IMR-90 (cell line): ENCODE data around the gene IQSEC3. TPM values are rescaled to one million over a fixed set of nuclear protein-coding genes. Genes with fewer than 3 reads are reported as not detected.

Experiments
- ATAC-seq: fragments of 200-7000 bp; cut with Tn5 transposase; 2 replicates; pipeline ENCODE4 v1.9.1; 2020; ENCODE audit warnings: low read depth, mild to moderate bottlenecking, moderate library complexity
- BruUV-seq: library from RNA; stranded (reverse); fragments of 400-500 nt; replicated peaks from 2 replicates; lab custom pipeline; 2021; lab: Mats Ljungman, UMichigan
- CTCF ChIA-PET: fragments of 300-600 bp; formaldehyde crosslinking; extraction: SDS; loops from one replicate; lab custom pipeline; 2021; ENCODE audit warnings: antibody characterized with exemption; lab: Yijun Ruan, JAX
- POLR2A ChIA-PET: fragments of 300-600 bp; sonication (Branson Sonifier 250); formaldehyde crosslinking; loops from one replicate; lab custom pipeline; 2022; ENCODE audit warnings: antibody characterized with exemption; ENCODE audit not compliant: unreplicated experiment; lab: Charles Lee
- DNase-seq: peaks from one replicate; pipeline ENCODE4 v3.0.0; 2013
- H2AFZ ChIP-seq: replicated peaks from 2 replicates; pipeline ENCODE3; 2013; ENCODE audit warnings: low read length, mild to moderate bottlenecking; ENCODE audit not compliant: poor library complexity
- H2AK5ac ChIP-seq: 2 replicates; pipeline ENCODE4 v1.6.1; 2013; ENCODE audit warnings: low read depth, low read length, inconsistent platforms
- H2AK9ac ChIP-seq: replicated peaks from 2 replicates; pipeline ENCODE3; 2013; ENCODE audit warnings: mild to moderate bottlenecking, low read depth, low read length, moderate library complexity; ENCODE audit not compliant: poor library complexity
- H2BK120ac ChIP-seq: 2 replicates; pipeline ENCODE4 v1.6.1; 2013; ENCODE audit warnings: low read depth, low read length, inconsistent platforms
- H2BK15ac ChIP-seq: 3 replicates; pipeline ENCODE4 v1.6.1; 2013; ENCODE audit warnings: low read depth, low read length, inconsistent platforms
- H2BK20ac ChIP-seq: 2 replicates; pipeline ENCODE4 v1.6.1; 2013; ENCODE audit warnings: low read depth, mild to moderate bottlenecking, inconsistent platforms, low read length, moderate library complexity
- H2BK5ac ChIP-seq: 2 replicates; pipeline ENCODE4 v1.6.1; 2013; ENCODE audit warnings: mild to moderate bottlenecking, low read depth, low read length, inconsistent platforms; ENCODE audit not compliant: poor library complexity, severe bottlenecking
- H3K14ac ChIP-seq: replicated peaks from 2 replicates; pipeline ENCODE4 v1.6.1; 2013; ENCODE audit warnings: low read depth, low read length, inconsistent platforms
- H3K18ac ChIP-seq: 2 replicates; pipeline ENCODE4 v1.6.1; 2013; ENCODE audit warnings: low read depth, low read length, control low read depth
- H3K23ac ChIP-seq: 2 replicates; pipeline ENCODE4 v1.6.1; 2013; ENCODE audit warnings: low read depth, low read length, inconsistent platforms
- H3K27ac ChIP-seq: 2 replicates; pipeline ENCODE4 v1.5.1; 2013; ENCODE audit warnings: mild to moderate bottlenecking, control low read depth, low read length; ENCODE audit not compliant: insufficient read depth
- H3K27me3 ChIP-seq: 2 replicates; pipeline ENCODE4 v1.6.1; 2013; ENCODE audit warnings: low read length; ENCODE audit not compliant: control insufficient read depth, insufficient read depth
- H3K36me3 ChIP-seq: 2 replicates; pipeline ENCODE4 v1.6.1; 2013; ENCODE audit warnings: low read length, mixed read lengths; ENCODE audit not compliant: control insufficient read depth, insufficient read depth
- H3K4ac ChIP-seq: 2 replicates; pipeline ENCODE4 v1.6.1; 2013; ENCODE audit warnings: low read depth, low read length, inconsistent platforms
- H3K4me1 ChIP-seq: 2 replicates; pipeline ENCODE4 v1.6.1; 2013; ENCODE audit warnings: low read length, mixed read lengths; ENCODE audit not compliant: control insufficient read depth, insufficient read depth
- H3K4me2 ChIP-seq: 2 replicates; pipeline ENCODE4 v1.6.1; 2013; ENCODE audit warnings: low read depth, mild to moderate bottlenecking, control low read depth, low read length, moderate library complexity
- H3K4me3 ChIP-seq: 2 replicates; pipeline ENCODE4 v1.5.1; 2013; ENCODE audit warnings: low read depth, mild to moderate bottlenecking, control low read depth, low read length, moderate library complexity; ENCODE audit not compliant: insufficient read depth
- H3K56ac ChIP-seq: 2 replicates; pipeline ENCODE4 v1.6.1; 2013; ENCODE audit warnings: low read length, inconsistent platforms; ENCODE audit not compliant: insufficient read depth; ENCODE audit errors: extremely low read depth
- H3K79me1 ChIP-seq, 2 experiments: 2 replicates each; pipeline ENCODE4 v1.6.1; 2013; ENCODE audit warnings: low read length in 2 of 2, inconsistent platforms in 1 of 2, low read depth in 1 of 2
- H3K9ac ChIP-seq: 2 replicates; pipeline ENCODE4 v1.6.1; 2013; ENCODE audit warnings: low read depth, low read length, control low read depth
- H3K9me1 ChIP-seq: 2 replicates; pipeline ENCODE4 v1.6.1; 2013; ENCODE audit warnings: low read length, inconsistent platforms; ENCODE audit not compliant: insufficient read depth
- H3K9me3 ChIP-seq: 2 replicates; pipeline ENCODE4 v1.6.1; 2013; ENCODE audit warnings: low read length; ENCODE audit not compliant: control insufficient read depth, insufficient read depth
- H4K20me1 ChIP-seq: 2 replicates; pipeline ENCODE4 v1.6.1; 2013; ENCODE audit warnings: low read length, inconsistent platforms; ENCODE audit not compliant: insufficient read depth
- H4K5ac ChIP-seq: 2 replicates; pipeline ENCODE4 v1.6.1; 2013; ENCODE audit warnings: mild to moderate bottlenecking, low read depth, low read length, control low read depth
- H4K8ac ChIP-seq, 2 experiments: 2 replicates each; pipeline ENCODE4 v1.6.1; 2013; ENCODE audit warnings: low read depth in 2 of 2, low read length in 2 of 2, control low read depth in 1 of 2, inconsistent platforms in 1 of 2
- H4K91ac ChIP-seq: 2 replicates; pipeline ENCODE4 v1.6.1; 2013; ENCODE audit warnings: low read depth, low read length, inconsistent platforms; ENCODE audit not compliant: insufficient read depth
- BHLHE40 ChIP-seq: fragments of 150-350 bp; IDR thresholded peaks from 2 replicates; pipeline ENCODE4 v1.6.1; 2016; ENCODE audit warnings: mild to moderate bottlenecking, low read depth, low read length
- CEBPB ChIP-seq: IDR thresholded peaks from 2 replicates; pipeline ENCODE4 v1.6.1; 2012; ENCODE audit warnings: low read depth, low read length, improper control_type of control experiment
- CHD1 ChIP-seq: IDR thresholded peaks from 2 replicates; pipeline ENCODE4 v1.6.1; 2012; ENCODE audit warnings: low read depth, low read length, improper control_type of control experiment
- CTCF ChIP-seq: conservative IDR thresholded peaks from 2 replicates; pipeline ENCODE4 v1.5.1; 2012; ENCODE audit warnings: mild to moderate bottlenecking, low read depth, low read length, improper control_type of control experiment
- ELK1 ChIP-seq: fragments of 150-350 bp; IDR thresholded peaks from 2 replicates; pipeline ENCODE4 v1.6.1; 2016; ENCODE audit warnings: low read depth, mild to moderate bottlenecking, low read length, moderate library complexity, borderline replicate concordance
- FOS ChIP-seq: fragments of 150-350 bp; IDR thresholded peaks from 2 replicates; pipeline ENCODE4 v1.6.1; 2016; ENCODE audit warnings: low read depth, low read length
- MAFK ChIP-seq: IDR thresholded peaks from 2 replicates; pipeline ENCODE4 v1.6.1; 2012; ENCODE audit warnings: low read depth, low read length, improper control_type of control experiment
- MAZ ChIP-seq: IDR thresholded peaks from 2 replicates; pipeline ENCODE4 v1.6.1; 2012; ENCODE audit warnings: low read depth, mild to moderate bottlenecking, low read length, improper control_type of control experiment, moderate library complexity, borderline replicate concordance
- MXI1 ChIP-seq: IDR thresholded peaks from 2 replicates; pipeline ENCODE4 v1.6.1; 2012; ENCODE audit warnings: low read depth, mild to moderate bottlenecking, low read length, moderate library complexity, borderline replicate concordance
- NFE2L2 ChIP-seq: fragments of 150-350 bp; IDR thresholded peaks from 2 replicates; pipeline ENCODE4 v1.6.1; 2016; ENCODE audit warnings: low read depth, mild to moderate bottlenecking, low read length
- POLR2A ChIP-seq: IDR thresholded peaks from 2 replicates; pipeline ENCODE4 v1.6.1; 2012; ENCODE audit warnings: mild to moderate bottlenecking, low read depth, low read length
- RAD21 ChIP-seq: IDR thresholded peaks from 2 replicates; pipeline ENCODE4 v1.6.1; 2012; ENCODE audit warnings: low read length, improper control_type of control experiment
- RCOR1 ChIP-seq: IDR thresholded peaks from 2 replicates; pipeline ENCODE4 v1.6.1; 2012; ENCODE audit warnings: mild to moderate bottlenecking, low read length, improper control_type of control experiment; ENCODE audit not compliant: insufficient replicate concordance
- RFX5 ChIP-seq: IDR thresholded peaks from 2 replicates; pipeline ENCODE4 v1.8.0; 2012; ENCODE audit warnings: low read depth, mild to moderate bottlenecking, low read length, moderate library complexity
- SMC3 ChIP-seq: fragments of 150-350 bp; IDR thresholded peaks from 2 replicates; pipeline ENCODE4 v1.6.1; 2016; ENCODE audit warnings: low read depth, mild to moderate bottlenecking, antibody characterized with exemption, low read length, moderate library complexity
- WGBS, 2 experiments: methylation state at CpG; one replicate each; pipeline versions ENCODE4 v1.1.5 to v1.1.7; 2013; ENCODE audit warnings: missing lambda C conversion rate in 2 of 2; ENCODE audit not compliant: insufficient read length in 1 of 2; ENCODE audit errors: extremely low coverage in 2 of 2; 5-methylcytosine and 5-hydroxymethylcytosine counted together
- dilution Hi-C: fragments of 300-500 bp; cut with HindIII; formaldehyde crosslinking; loops from one replicate; pipeline ENCODE4 v1.14.3; 2018; ENCODE audit warnings: low sequenced_read_pairs; ENCODE audit not compliant: unreplicated experiment
- in situ Hi-C: fragments of 300-500 bp; cut with MboI; formaldehyde crosslinking; loops from 3 replicates; pipeline ENCODE4 v1.14.3; 2019; ENCODE audit warnings: low sequenced_read_pairs, inconsistent platforms, mixed read lengths
- intact Hi-C: fragments of 100-400 bp; cut with micrococcal nuclease; formaldehyde crosslinking; loops from 2 replicates; pipeline ENCODE4 v1.10.0; 2022
- polyA plus RNA-seq, 3 experiments: library from polyadenylated mRNA; depleted of rRNA; stranded (reverse); fragments of >200 nt; gene quantifications; 2 replicates each; pipeline ENCODE4 v1.2.3, GENCODE V29; 2012; ENCODE audit warnings: low replicate concordance in 1 of 3
- total RNA-seq: library from RNA; depleted of rRNA; stranded (reverse); fragments of >200 nt; gene quantifications from 2 replicates; pipeline ENCODE4 v1.2.3, GENCODE V29; 2012

IQSEC3 gene
- total and polyA plus RNA-seq, 2 of the 4 experiments (the other 2 are of a cell fraction) = 0.10 TPM; not detected in 1

- dilution Hi-C loops = no loop called here
- H3K4me2 ChIP-seq = no peak overlapping the region
- no peak overlapping the region for H3K27ac ChIP-seq
- in situ Hi-C loops = no loop called here
- no peak overlapping the region for H3K56ac ChIP-seq
- POLR2A ChIA-PET = no interaction called here
- 68% methylated on average over 8 of the region's 9 CpGs; no CpG with 5 or more reads in 1 of the 2 experiments for WGBS, 2 experiments
- no peak overlapping the region for H4K91ac ChIP-seq
- no peak overlapping the region for H3K4ac ChIP-seq
- no peak overlapping the region for H2BK120ac ChIP-seq
- no peak overlapping the region for H3K18ac ChIP-seq
- TF ChIP-seq MAZ (no peak), CTCF (no peak), RAD21 (no peak), NFE2L2 (no peak), FOS (no peak), CHD1 (no peak), RCOR1 (no peak), RFX5 (no peak), BHLHE40 (no peak), MAFK (no peak), CEBPB (no peak), MXI1 (no peak), POLR2A (no peak), ELK1 (no peak), SMC3 (no peak)
- H3K9me3 ChIP-seq = no peaks in the 10 kb centered on the region; the same call in none of the 2 replicates
- no peaks in the 10 kb centered on the region for H3K79me1 ChIP-seq
- no peaks in the 10 kb centered on the region for H3K36me3 ChIP-seq
- no peak overlapping the region for H3K4me3 ChIP-seq
- no peaks in the 10 kb centered on the region for H3K9me1 ChIP-seq
- H2AK5ac ChIP-seq = no peak overlapping the region
- H4K20me1 ChIP-seq = no peaks in the 10 kb centered on the region
- no peak for DNase-seq
- no peak overlapping the region for H2AK9ac ChIP-seq
- no peak overlapping the region for H4K8ac ChIP-seq
- H4K5ac ChIP-seq = no peak overlapping the region
- H3K4me1 ChIP-seq = no peaks in the 10 kb centered on the region
- H2BK15ac ChIP-seq = no peak overlapping the region
- CTCF ChIA-PET = no interaction called here
- H3K23ac ChIP-seq = no peak overlapping the region
- no peak overlapping the region for H3K9ac ChIP-seq
- intact Hi-C loops = no loop called here
- peaks cover 55% of the 10 kb centered on the region for H3K27me3 ChIP-seq
- H2BK20ac ChIP-seq = no peak overlapping the region
- ATAC-seq = no peak
- H3K14ac ChIP-seq = no peak overlapping the region
- no peak overlapping the region for H2AFZ ChIP-seq
- BruUV-seq = no TSS peak
- H2BK5ac ChIP-seq = no peak overlapping the region
Measured at GRCh38 chr12:85191-85666, 18.7 kb downstream of the IQSEC3 start.
